T-helper 1 cell (primary cell): ENCODE measurements around the gene ACOXL.
"Not testable (repeated sequence)": the region's sequence is repeated elsewhere in the genome, so short reads cannot be mapped to it uniquely, and the experiment has no call there.

Source experiments
- DNase-seq, 5 donors: peaks; one replicate each; pipeline ENCODE4 v3.0.0-alpha.2; 2012 to 2020

The ACOXL gene

DNA sequence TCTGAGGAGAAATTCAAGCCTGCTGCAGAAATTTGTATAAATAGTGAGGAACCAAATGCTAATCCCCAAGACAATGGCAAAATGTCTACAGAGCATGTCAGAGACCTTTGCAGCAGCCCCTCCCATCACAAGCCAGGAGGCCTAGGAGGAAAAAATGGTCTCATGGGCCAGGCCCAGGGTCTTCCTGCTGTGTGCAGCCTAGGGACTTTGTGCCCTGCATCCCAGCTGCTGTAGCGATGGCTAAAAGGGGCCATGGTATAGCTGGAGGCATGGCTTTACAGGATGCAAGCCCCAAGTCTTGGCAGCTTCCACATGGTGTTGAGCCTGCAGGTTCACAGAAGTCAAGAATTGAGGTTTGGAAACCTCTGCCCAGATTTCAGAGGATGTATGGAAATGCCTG, 197.2 kb downstream of the ACOXL start:
- no peak for DNase-seq

GRCh38 chr2:110931648-110932047, 199.3 kb downstream of the ACOXL start:
- DNase-seq, result no peak

- DNase-seq, result no peak
These were observed 201.0 kb downstream of the ACOXL start for GRCh38 chr2:110933420-110933819.

- DNase-seq, result no peak
These were observed 202.6 kb downstream of the ACOXL start for GRCh38 chr2:110934948-110935347.

DNA sequence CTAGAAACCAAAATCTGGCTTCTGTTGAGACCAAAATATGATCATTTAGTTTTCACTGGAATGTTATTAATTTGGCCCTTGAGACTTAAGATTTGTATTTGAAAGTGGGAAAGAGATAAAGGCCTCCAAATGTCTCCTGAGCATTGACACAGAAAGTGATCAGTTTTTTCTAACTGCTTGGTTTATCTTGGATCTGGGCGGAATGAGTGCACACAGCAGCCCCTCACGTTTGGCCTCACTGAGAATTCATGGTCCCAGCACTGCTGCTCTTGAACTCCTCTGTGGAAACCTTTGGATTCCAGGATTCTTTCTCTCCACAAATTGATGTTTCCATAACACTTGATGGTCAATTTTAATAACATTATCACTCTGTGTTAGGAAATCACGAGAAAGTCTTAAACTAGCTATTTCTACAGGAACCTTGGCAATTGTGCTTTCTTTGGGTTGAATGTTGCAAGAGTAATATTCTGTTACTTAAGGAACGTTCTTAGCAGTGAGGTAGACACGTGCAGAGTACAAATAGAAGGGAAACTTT, 208.1 kb downstream of the ACOXL start:
- DNase-seq, result no peak

GRCh38 chr2:110941226-110941625, 208.9 kb downstream of the ACOXL start:
- no peak for DNase-seq

GRCh38 chr2:110943070-110943634, 210.8 kb downstream of the ACOXL start:
- DNase-seq, result no peak

- DNase-seq, result no peak
These were observed 214.5 kb downstream of the ACOXL start for GRCh38 chr2:110946902-110947301.

DNA sequence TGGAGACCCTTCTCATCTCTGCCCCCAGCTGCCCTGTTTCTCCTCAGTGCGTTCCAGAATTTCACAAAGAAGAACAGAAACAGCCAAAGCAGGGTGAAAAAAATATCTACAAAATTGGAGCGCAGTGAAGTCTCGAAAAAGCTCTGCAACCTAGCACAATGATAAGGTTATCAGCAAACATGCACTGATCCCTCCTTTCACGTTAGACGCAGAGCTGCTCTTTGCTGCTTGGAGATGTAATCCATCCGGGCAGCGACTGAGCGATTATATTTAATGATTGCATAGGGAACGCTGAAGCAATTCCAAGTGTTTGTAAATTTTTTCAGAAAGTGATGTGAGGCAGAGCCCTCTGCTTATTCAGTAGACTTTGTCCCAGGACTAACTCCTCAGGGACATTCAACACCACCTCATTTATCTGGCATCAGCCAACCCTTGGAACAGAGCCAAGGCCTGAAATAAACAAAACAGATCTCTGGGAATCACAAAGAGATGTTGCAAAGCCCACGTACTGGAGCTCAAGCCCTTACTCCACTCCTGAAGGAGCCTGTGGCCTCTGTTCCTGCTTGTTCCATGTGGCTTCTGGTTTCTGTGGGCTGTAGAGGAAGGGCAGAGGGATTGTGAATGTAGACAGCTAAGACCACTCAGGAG, 215.8 kb downstream of the ACOXL start:
- DNase-seq, result no peak

- DNase-seq, result no peak
These were observed 217.9 kb downstream of the ACOXL start for GRCh38 chr2:110950281-110950680.

DNA sequence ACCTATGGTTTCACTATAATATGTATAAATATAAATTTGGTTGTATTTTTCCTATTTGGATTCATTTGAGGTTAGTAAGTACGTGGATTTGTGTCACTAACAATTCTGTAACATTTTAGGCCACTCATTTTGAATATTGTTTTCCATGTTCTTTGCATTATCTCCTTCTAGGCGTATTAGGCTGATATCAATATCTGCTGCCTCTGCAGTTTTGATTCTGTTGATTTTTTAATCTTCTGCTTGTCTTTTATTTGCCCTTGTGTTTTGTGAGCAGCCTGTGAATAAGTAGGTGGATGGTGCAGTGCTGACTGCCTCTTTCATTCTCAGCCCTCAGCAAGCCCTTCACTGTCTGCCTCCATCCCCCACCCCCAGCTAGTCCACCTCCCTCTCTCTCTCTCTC, 222.7 kb downstream of the ACOXL start:
- DNase-seq, result no peak

DNA sequence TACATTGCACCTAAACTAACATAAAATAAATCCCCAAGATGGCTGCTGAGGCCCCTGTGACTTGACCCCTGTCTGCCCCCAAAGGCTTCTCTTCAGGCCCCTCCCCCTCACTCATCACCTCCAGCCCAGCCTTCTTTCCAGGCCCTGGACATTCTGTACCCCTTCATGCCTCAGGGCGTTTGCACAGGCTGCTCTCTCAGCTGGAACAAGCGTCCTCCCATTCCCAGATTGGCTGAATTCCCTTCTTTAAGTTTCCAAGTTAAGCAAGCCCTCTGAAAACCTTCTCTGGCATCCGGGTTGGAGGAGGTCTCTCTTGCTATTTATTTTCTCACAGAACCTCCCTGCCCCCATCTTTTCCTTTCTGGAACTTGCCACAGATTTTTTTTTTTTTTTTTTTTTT, 223.2 kb downstream of the ACOXL start:
- DNase-seq, result no peak

- no peak for DNase-seq
These were observed 224.9 kb downstream of the ACOXL start for GRCh38 chr2:110957293-110957692.

DNA sequence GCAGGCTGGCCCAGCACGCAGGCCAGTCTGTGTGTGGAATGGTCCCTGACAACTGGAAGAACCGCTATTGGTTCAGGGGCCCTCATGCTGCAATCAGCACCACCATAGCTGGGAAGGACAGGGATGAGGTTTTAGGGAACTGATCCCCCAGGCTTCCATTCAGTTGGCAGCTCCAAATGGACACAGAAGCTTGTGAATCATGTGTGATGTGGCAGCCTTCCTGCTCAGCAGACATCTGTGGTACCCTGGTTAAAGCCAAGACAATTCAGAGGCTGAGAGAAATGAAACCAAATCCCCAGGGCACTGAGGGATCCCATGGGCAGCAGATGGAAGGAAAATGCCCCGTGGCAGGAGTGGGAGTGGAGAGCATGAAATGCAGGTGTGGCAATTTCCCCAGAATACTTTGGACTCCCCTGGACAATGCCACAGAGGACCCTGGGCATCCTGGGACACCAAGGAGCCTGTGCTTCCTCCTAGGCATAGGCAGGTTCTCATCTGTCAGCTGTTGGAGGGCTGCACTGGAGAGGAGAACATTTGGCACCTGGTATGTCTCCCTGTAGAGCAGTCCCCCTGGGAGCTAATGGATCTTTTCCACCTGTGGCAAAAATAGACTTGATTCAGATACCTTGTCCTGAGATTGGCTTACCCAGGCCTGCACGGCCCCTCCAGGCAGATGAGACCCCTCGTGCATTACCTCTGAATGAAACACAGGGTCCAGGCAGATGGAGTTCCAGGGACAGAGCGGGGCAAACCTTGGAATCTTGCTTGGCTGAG, 226.2 kb downstream of the ACOXL start:
- no peak for DNase-seq

GRCh38 chr2:110959198-110959597, 226.8 kb downstream of the ACOXL start:
- DNase-seq, result no peak

DNA sequence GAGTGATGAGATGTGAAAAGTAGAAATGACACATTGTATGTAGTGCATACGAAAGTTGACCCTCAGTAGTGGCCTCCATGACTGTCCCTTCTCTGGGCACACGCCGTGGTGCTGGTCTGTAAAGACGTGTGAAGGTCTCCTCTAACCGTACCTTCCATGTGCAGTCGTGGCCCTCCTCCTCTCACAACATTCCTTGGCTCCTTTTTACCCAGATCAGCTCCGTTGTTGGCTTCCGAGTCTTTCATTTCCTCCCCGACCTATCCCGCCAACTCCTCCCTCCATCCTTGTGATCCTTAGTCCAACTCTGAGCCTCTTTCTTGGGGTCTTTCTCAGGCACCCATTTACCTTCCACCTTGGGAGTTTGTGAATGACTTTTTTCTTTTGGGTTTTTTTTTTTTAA, 227.9 kb downstream of the ACOXL start:
- DNase-seq, result no peak

GRCh38 chr2:110960954-110961353, 228.6 kb downstream of the ACOXL start:
- DNase-seq, result no peak

DNA sequence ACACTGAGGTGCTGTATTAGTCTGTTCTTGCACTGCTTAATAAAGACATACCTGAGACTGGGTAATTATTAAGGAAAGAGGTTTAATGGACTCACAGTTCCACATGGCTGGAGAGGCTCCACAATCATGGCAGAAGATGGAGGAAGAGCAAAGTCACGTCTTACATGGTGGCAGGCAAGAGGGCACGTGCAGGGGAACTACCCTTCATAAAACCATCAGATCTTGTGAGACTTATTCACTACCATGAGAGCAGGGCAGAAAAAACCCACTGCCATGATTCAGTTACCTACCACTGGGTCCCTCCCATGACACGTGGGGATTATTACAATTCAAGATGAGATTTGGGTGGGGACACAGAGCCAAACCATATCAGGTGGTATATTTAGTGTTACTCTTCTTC, 229.3 kb downstream of the ACOXL start:
- DNase-seq, result not testable (repeated sequence)

- DNase-seq, result no peak
These were observed 237.3 kb downstream of the ACOXL start for GRCh38 chr2:110969696-110970095.

DNA sequence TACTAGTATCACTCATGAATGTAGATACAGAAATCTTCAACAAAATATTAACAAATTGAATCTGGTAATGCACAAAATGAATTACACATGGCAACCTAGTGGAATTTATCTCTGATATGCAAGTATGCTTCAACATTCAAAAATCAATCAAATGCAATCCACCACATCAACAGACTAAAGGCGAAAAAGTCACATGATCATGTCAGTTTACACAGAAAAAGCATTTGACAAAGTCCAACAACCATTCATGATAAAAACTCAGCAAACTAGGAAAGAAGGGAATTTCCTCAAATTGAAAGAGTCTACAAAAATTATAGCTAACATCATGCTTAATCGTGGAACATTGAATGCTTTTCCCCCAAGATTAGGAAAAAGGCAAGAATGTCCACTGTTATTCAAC, 237.8 kb downstream of the ACOXL start:
- no peak for DNase-seq

GRCh38 chr2:110971811-110972210, 239.4 kb downstream of the ACOXL start:
- no peak for DNase-seq

- DNase-seq, result no peak
These were observed 240.9 kb downstream of the ACOXL start for GRCh38 chr2:110973262-110973661.

DNA sequence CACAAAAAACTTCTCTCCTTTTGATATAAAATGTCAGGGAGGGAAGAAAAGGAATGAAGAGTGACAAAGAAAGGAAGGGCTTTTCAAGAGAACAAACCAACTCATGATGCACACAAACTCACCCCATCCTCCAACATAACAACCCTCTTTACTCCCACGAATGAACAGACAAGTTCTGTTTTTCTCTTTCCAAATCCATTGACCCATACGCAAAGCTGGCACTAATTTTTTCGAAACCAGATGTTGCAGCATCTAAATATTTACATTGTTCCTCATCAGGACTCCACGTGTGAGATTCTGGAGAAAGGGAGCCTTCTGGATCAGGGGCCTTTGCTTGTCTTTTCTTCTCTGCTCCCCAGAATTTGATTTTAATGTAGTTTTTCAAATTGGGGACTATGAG, 245.0 kb downstream of the ACOXL start:
- no peak for DNase-seq

DNA sequence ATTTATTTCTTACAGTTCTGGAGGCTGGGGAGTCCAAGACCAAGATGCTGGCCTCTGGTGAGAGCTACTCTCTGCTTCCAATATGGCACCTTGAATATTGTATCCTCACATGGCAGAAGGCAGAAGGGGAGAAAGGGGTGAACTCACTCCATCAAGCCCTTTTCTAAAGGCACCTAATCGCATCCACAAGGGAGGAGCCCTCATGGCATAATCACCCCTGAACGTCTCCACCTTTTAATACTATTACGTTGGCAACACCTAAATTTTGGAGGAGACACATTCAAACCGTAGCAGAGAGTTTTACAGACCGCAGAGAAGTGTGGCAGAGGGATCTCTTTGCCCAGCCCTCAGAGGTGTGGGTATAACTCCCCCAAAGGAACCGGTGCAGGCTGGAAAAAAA, 245.8 kb downstream of the ACOXL start:
- DNase-seq, result no peak
